ENCODE measurements around the gene ZCCHC14. TPM values are rescaled to one million over a fixed set of nuclear protein-coding genes. Genes with fewer than 3 reads are reported as not detected.
"Not testable (repeated sequence)": the region's sequence is repeated elsewhere in the genome, so short reads cannot be mapped to it uniquely, and the experiment has no call there.

The ZCCHC14 gene
- total RNA-seq, 1 experiment from 2014 or later: 27.7 TPM

- H3K9me3 ChIP-seq (ENCODE audit: control insufficient read depth, low read depth, low read length): no peaks in the 10 kb centered on the region
- no peak overlapping the region for H2AK5ac ChIP-seq (ENCODE audit: insufficient read length, low read length)
- H2BK20ac ChIP-seq (ENCODE audit: low read depth, low read length, poor library complexity, severe bottlenecking): no peak overlapping the region
- no peak overlapping the region for H2BK12ac ChIP-seq (ENCODE audit: insufficient read length, low read depth, low read length)
- no peak overlapping the region for H3K9ac ChIP-seq (ENCODE audit: extremely low read depth, insufficient read length, low read length)
- H3K36me3 Mint-ChIP-seq (ENCODE audit: insufficient read depth in 1 of 3, low read depth in 3 of 3): peaks cover 3 to 34% (median 16%) of the 10 kb centered on the region in 3 experiments; a peak in 6 of 7 replicates
- no peak overlapping the region for H3K23ac ChIP-seq (ENCODE audit: insufficient read length, low read depth, low read length)
- H2BK15ac ChIP-seq (ENCODE audit: low read depth, low read length): no peak overlapping the region
- H4K5ac ChIP-seq (ENCODE audit: insufficient read length, low read depth, low read length): no peak overlapping the region
- H2AFZ ChIP-seq (ENCODE audit: low read length): no peak overlapping the region
- H3K27ac ChIP-seq (ENCODE audit: insufficient read length, low read depth, low read length): no peak overlapping the region
- TF ChIP-seq, protein P1, sequence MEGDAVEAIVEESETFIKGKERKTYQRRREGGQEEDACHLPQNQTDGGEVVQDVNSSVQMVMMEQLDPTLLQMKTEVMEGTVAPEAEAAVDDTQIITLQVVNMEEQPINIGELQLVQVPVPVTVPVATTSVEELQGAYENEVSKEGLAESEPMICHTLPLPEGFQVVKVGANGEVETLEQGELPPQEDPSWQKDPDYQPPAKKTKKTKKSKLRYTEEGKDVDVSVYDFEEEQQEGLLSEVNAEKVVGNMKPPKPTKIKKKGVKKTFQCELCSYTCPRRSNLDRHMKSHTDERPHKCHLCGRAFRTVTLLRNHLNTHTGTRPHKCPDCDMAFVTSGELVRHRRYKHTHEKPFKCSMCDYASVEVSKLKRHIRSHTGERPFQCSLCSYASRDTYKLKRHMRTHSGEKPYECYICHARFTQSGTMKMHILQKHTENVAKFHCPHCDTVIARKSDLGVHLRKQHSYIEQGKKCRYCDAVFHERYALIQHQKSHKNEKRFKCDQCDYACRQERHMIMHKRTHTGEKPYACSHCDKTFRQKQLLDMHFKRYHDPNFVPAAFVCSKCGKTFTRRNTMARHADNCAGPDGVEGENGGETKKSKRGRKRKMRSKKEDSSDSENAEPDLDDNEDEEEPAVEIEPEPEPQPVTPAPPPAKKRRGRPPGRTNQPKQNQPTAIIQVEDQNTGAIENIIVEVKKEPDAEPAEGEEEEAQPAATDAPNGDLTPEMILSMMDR (conservative IDR thresholded peaks at IDR 0.05): no peak
- H2BK120ac ChIP-seq (ENCODE audit: low read depth, low read length, poor library complexity, severe bottlenecking): no peak overlapping the region
- peaks cover 5 to 9% of the 10 kb centered on the region in 2 experiments; a peak in 2 of 4 replicates for H3K4me1 Mint-ChIP-seq
- H3K14ac ChIP-seq (ENCODE audit: insufficient read depth, low read length): no peak overlapping the region; the same call in 1 of the 2 replicates
- no peak for DNase-seq
- H3T11ph ChIP-seq (ENCODE audit: low read length): no peak overlapping the region
- no peak overlapping the region for H3K4ac ChIP-seq (ENCODE audit: low read depth, low read length)
- H3K79me1 ChIP-seq (ENCODE audit: insufficient read depth, low read depth, low read length, poor library complexity, severe bottlenecking): peaks cover 5% of the 10 kb centered on the region
- H4K91ac ChIP-seq (ENCODE audit: insufficient read length, low read depth, low read length): no peak overlapping the region
- H3K4me2 ChIP-seq (ENCODE audit: insufficient read depth, insufficient read length, low read length): no peak overlapping the region
- H3K4me1 ChIP-seq (ENCODE audit: insufficient read depth, low read length): no peaks in the 10 kb centered on the region
- H3K23me2 ChIP-seq (ENCODE audit: insufficient read length, low read depth, low read length, poor library complexity, severe bottlenecking): no peaks in the 10 kb centered on the region
- no peaks in the 10 kb centered on the region for H3K27me3 ChIP-seq (ENCODE audit: insufficient read depth, low read length)
- H4K8ac ChIP-seq (replicated peaks; ENCODE audit: insufficient read length, low read depth, low read length): no peak overlapping the region
- no peaks in the 10 kb centered on the region for H3K27me3 Mint-ChIP-seq (ENCODE audit: low read depth)
- no peak overlapping the region for H3K56ac ChIP-seq (ENCODE audit: insufficient read length, low read depth, low read length)
- WGBS (ENCODE audit: extremely low coverage, insufficient read length, low lambda C conversion rate): no CpG with 5 or more reads among the region's 17 CpGs
- H2BK5ac ChIP-seq (ENCODE audit: insufficient read length, low read length): no peak overlapping the region
- H3K9me3 Mint-ChIP-seq: no peaks in the 10 kb centered on the region
- no peak overlapping the region for H3K4me3 Mint-ChIP-seq
- H4K20me1 ChIP-seq (ENCODE audit: control insufficient read depth, insufficient read depth, insufficient read length): no peaks in the 10 kb centered on the region
- no peak overlapping the region for H3K18ac ChIP-seq (ENCODE audit: insufficient read length, low read depth, low read length)
- peak overlapping the region; percentile 9 to 68 (median 20); a peak in 4 of 7 replicates for H3K27ac Mint-ChIP-seq
- no peaks in the 10 kb centered on the region; the same call in 1 of the 2 replicates for H3K79me2 ChIP-seq (ENCODE audit: insufficient read depth, low read length)
These were observed 128.9 kb downstream of the ZCCHC14 start for GRCh38 chr16:87363771-87364455.

DNA sequence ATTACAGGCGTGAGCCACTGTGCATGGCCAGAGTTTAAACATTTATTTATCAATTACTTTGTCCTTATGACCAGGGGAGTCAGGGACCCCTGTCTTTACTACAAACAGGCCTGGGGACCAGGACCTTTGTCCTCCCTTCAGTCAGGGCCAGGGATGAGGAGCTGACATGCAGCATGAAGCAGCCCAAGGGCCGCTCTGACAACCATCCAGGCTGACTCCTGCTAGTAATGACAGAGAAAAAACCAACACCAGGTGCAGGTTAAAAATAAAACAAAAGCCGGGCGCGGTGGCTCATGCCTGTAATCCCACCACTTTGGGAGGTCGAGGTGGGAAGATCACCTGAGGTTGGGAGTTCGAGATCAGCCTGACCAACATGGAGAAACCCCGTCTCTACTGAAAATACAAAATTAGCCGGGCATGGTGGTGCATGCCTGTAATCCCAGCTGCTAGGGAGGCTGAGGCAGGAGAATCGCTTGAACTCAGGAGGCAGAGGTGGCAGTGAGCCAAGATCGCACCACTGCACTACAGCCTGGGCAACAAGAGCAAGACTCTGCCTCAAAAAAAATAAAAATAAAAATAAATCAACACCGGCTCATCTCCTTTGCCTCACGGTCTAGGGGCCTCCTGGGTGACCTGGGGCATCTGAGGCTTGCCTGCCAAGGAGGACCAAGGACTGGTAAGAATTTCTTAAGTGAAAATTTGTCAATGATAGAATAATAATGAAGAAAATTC lies 129.8 kb downstream of the ZCCHC14 start:
- H2AFZ ChIP-seq (ENCODE audit: low read length); H4K8ac ChIP-seq (replicated peaks; ENCODE audit: insufficient read length, low read depth, low read length); H3K27me3 Mint-ChIP-seq (ENCODE audit: low read depth); H2AK5ac ChIP-seq (ENCODE audit: insufficient read length, low read length); H3K4me3 Mint-ChIP-seq; H2BK15ac ChIP-seq (ENCODE audit: low read depth, low read length); H3K9me3 ChIP-seq (ENCODE audit: control insufficient read depth, low read depth, low read length); H3K23me2 ChIP-seq (ENCODE audit: insufficient read length, low read depth, low read length, poor library complexity, severe bottlenecking); H3K27me3 ChIP-seq (ENCODE audit: insufficient read depth, low read length); H3K9me3 Mint-ChIP-seq; H2BK5ac ChIP-seq (ENCODE audit: insufficient read length, low read length); DNase-seq; H3K4ac ChIP-seq (ENCODE audit: low read depth, low read length); H3K18ac ChIP-seq (ENCODE audit: insufficient read length, low read depth, low read length); H4K91ac ChIP-seq (ENCODE audit: insufficient read length, low read depth, low read length); H3K4me1 Mint-ChIP-seq; H4K5ac ChIP-seq (ENCODE audit: insufficient read length, low read depth, low read length); H2BK120ac ChIP-seq (ENCODE audit: low read depth, low read length, poor library complexity, severe bottlenecking); H3K79me2 ChIP-seq (ENCODE audit: insufficient read depth, low read length); H4K20me1 ChIP-seq (ENCODE audit: control insufficient read depth, insufficient read depth, insufficient read length); H3K4me1 ChIP-seq (ENCODE audit: insufficient read depth, low read length); H3K4me2 ChIP-seq (ENCODE audit: insufficient read depth, insufficient read length, low read length); H3K23ac ChIP-seq (ENCODE audit: insufficient read length, low read depth, low read length); H2BK20ac ChIP-seq (ENCODE audit: low read depth, low read length, poor library complexity, severe bottlenecking); H2BK12ac ChIP-seq (ENCODE audit: insufficient read length, low read depth, low read length); H3K56ac ChIP-seq (ENCODE audit: insufficient read length, low read depth, low read length); H3K27ac ChIP-seq (ENCODE audit: insufficient read length, low read depth, low read length); H3K79me1 ChIP-seq (ENCODE audit: insufficient read depth, low read depth, low read length, poor library complexity, severe bottlenecking); H3T11ph ChIP-seq (ENCODE audit: low read length); H3K14ac ChIP-seq (ENCODE audit: insufficient read depth, low read length); H3K9ac ChIP-seq (ENCODE audit: extremely low read depth, insufficient read length, low read length): not testable (repeated sequence)
- no CpG with 5 or more reads among the region's 13 CpGs for WGBS (ENCODE audit: extremely low coverage, insufficient read length, low lambda C conversion rate)
- Mint-ChIP-seq H3K27ac (peak overlapping the region in 2 of 3 experiments; percentile 5 to 72; a peak in 1 of 7 replicates), H3K36me3 (ENCODE audit: insufficient read depth in 1 of 3, low read depth in 3 of 3) (peaks cover 4 to 43% (median 23%) of the 10 kb centered on the region in 3 experiments; a peak in 6 of 7 replicates)
